HL-60/S4 treated with retinoic acid at 250 ng/mL for 4 days and 3 days (cell line): ENCODE data around the gene LACTB.
"Not testable (repeated sequence)": the region's sequence is repeated elsewhere in the genome, so short reads cannot be mapped to it uniquely, and the experiment has no call there.

Experiments
- in situ Hi-C: fragments of 300-500 bp; cut with MboI; formaldehyde crosslinking; loops from 2 replicates; pipeline ENCODE4 v1.7.0; 2022; ENCODE audit warnings: low sequenced_read_pairs

LACTB gene

GRCh38 chr15:63089260-63090043 lies 32.2 kb upstream of the LACTB start:
- in situ Hi-C loops, result no loop called here

GRCh38 chr15:63090472-63090871 lies 31.2 kb upstream of the LACTB start:
- in situ Hi-C loops, result no loop called here

GRCh38 chr15:63090887-63091286 lies 30.8 kb upstream of the LACTB start:
- in situ Hi-C loops, result no loop called here

- in situ Hi-C loops, result no loop called here
Measured at GRCh38 chr15:63091679-63092446, 29.8 kb upstream of the LACTB start.

GRCh38 chr15:63093486-63094205 lies 28.0 kb upstream of the LACTB start:
- in situ Hi-C loops, result no loop called here

- in situ Hi-C loops, result no loop called here
Measured at GRCh38 chr15:63094495-63094931, 27.1 kb upstream of the LACTB start.

GRCh38 chr15:63096178-63096577 lies 25.5 kb upstream of the LACTB start:
- in situ Hi-C loops, result no loop called here

- in situ Hi-C loops, result not testable (repeated sequence)
Measured at GRCh38 chr15:63098901-63099300, 22.8 kb upstream of the LACTB start.

- in situ Hi-C loops, result not testable (repeated sequence)
Measured at GRCh38 chr15:63099581-63099980, 22.1 kb upstream of the LACTB start.

- in situ Hi-C loops, result no loop called here
Measured at GRCh38 chr15:63103416-63103815, 18.2 kb upstream of the LACTB start.

- in situ Hi-C loops, result no loop called here
Measured at GRCh38 chr15:63104727-63105126, 16.9 kb upstream of the LACTB start.

GRCh38 chr15:63105354-63105753 lies 16.3 kb upstream of the LACTB start:
- in situ Hi-C loops, result not testable (repeated sequence)

GRCh38 chr15:63107895-63108546 lies 13.6 kb upstream of the LACTB start:
- in situ Hi-C loops, result no loop called here

GRCh38 chr15:63109498-63109897 lies 12.2 kb upstream of the LACTB start:
- in situ Hi-C loops, result no loop called here

- in situ Hi-C loops, result no loop called here
Measured at GRCh38 chr15:63109920-63110319, 11.7 kb upstream of the LACTB start.

- in situ Hi-C loops, result no loop called here
Measured at GRCh38 chr15:63110428-63111026, 11.1 kb upstream of the LACTB start.

- in situ Hi-C loops, result no loop called here
Measured at GRCh38 chr15:63111481-63111880, 10.2 kb upstream of the LACTB start.

- in situ Hi-C loops, result no loop called here
Measured at GRCh38 chr15:63112871-63113270, 8.8 kb upstream of the LACTB start.

GRCh38 chr15:63114465-63114864 lies 7.2 kb upstream of the LACTB start:
- in situ Hi-C loops, result no loop called here

- in situ Hi-C loops, result no loop called here
Measured at GRCh38 chr15:63118854-63119253, 2.8 kb upstream of the LACTB start.
